ENCODE results near the gene PRAC2. TPM values are rescaled to one million over a fixed set of nuclear protein-coding genes. Genes with fewer than 3 reads are reported as not detected.

Gene PRAC2
- not detected for total RNA-seq

GRCh38 chr17:48722915-48723422 lies at the start of gene PRAC2:
Gene PRAC2, plus strand, starts transcription at chr17:48723185. Its CDS starts 1,226 bp downstream, at chr17:48724411.
- intact Hi-C loops (cut with DNase I), result loop anchor here (5.0 kb wide), 1 partner anchor 154 kb away; no protein-coding TSS in a partner anchor
- Histone ChIP-seq H3K27me3 (peaks cover 69 to 100% (median 93%) of the 10 kb centered on the region in 4 donors), H3K4me3 (peak within 1 kb of the TSS in 1 of 4 donors; percentile 40), H3K9me3 (no peaks in the 10 kb centered on the region), H3K4me1 (peaks cover 10 to 50% (median 36%) of the 10 kb centered on the region in 3 donors), H3K36me3 (no peaks in the 10 kb centered on the region), H3K27ac (no peak within 1 kb of the TSS)
- WGBS, 2 donors, result 4 to 6% methylated on average over 9 of the region's 21 CpGs
- DNase-seq, result no peak
- TF ChIP-seq, protein P1, sequence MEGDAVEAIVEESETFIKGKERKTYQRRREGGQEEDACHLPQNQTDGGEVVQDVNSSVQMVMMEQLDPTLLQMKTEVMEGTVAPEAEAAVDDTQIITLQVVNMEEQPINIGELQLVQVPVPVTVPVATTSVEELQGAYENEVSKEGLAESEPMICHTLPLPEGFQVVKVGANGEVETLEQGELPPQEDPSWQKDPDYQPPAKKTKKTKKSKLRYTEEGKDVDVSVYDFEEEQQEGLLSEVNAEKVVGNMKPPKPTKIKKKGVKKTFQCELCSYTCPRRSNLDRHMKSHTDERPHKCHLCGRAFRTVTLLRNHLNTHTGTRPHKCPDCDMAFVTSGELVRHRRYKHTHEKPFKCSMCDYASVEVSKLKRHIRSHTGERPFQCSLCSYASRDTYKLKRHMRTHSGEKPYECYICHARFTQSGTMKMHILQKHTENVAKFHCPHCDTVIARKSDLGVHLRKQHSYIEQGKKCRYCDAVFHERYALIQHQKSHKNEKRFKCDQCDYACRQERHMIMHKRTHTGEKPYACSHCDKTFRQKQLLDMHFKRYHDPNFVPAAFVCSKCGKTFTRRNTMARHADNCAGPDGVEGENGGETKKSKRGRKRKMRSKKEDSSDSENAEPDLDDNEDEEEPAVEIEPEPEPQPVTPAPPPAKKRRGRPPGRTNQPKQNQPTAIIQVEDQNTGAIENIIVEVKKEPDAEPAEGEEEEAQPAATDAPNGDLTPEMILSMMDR (IDR thresholded peaks at IDR 0.05), result no peak
- no peak for TF ChIP-seq POLR2A (IDR thresholded peaks at IDR 0.05)

- Histone ChIP-seq H3K4me1 (peaks cover 1 to 12% (median 6%) of the 10 kb centered on the region in 3 donors), H3K36me3 (no peaks in the 10 kb centered on the region), H3K4me3 (no peak overlapping the region), H3K27ac (no peak overlapping the region), H3K27me3 (peaks cover 0 to 94% (median 5%) of the 10 kb centered on the region in 4 donors), H3K9me3 (no peaks in the 10 kb centered on the region)
- DNase-seq, result no peak
- TF ChIP-seq, protein P1 (IDR thresholded peaks at IDR 0.05), result no peak
- TF ChIP-seq POLR2A (IDR thresholded peaks at IDR 0.05), result no peak
- WGBS, 2 donors, result 57 to 65% methylated on average over 5 to 6 of the region's 6 CpGs
- intact Hi-C loops (cut with DNase I), result loop anchor here (10.0 kb wide), 2 partner anchors 118 to 368 kb away; no protein-coding TSS in a partner anchor
Measured at GRCh38 chr17:48676963-48677558, 45.9 kb upstream of the PRAC2 start.

GRCh38 chr17:48678141-48678971 lies 44.6 kb upstream of the PRAC2 start:
- Histone ChIP-seq H3K4me1 (peaks cover 0 to 10% (median 6%) of the 10 kb centered on the region in 3 donors), H3K9me3 (no peaks in the 10 kb centered on the region), H3K4me3 (peak overlapping the region in 1 of 4 donors; percentile 43), H3K27ac (no peak overlapping the region), H3K36me3 (no peaks in the 10 kb centered on the region), H3K27me3 (peaks cover 0 to 97% (median 5%) of the 10 kb centered on the region in 4 donors)
- intact Hi-C loops (cut with DNase I), result loop anchor here (10.0 kb wide), 2 partner anchors 116 to 366 kb away; no protein-coding TSS in a partner anchor
- no peak for DNase-seq
- 7 to 20% methylated on average over 3 to 5 of the region's 41 CpGs for WGBS, 2 donors
- no peak for TF ChIP-seq POLR2A (IDR thresholded peaks at IDR 0.05)
- TF ChIP-seq, protein P1 (IDR thresholded peaks at IDR 0.05), result peak; percentile 79 to 92 (median 82)

DNA sequence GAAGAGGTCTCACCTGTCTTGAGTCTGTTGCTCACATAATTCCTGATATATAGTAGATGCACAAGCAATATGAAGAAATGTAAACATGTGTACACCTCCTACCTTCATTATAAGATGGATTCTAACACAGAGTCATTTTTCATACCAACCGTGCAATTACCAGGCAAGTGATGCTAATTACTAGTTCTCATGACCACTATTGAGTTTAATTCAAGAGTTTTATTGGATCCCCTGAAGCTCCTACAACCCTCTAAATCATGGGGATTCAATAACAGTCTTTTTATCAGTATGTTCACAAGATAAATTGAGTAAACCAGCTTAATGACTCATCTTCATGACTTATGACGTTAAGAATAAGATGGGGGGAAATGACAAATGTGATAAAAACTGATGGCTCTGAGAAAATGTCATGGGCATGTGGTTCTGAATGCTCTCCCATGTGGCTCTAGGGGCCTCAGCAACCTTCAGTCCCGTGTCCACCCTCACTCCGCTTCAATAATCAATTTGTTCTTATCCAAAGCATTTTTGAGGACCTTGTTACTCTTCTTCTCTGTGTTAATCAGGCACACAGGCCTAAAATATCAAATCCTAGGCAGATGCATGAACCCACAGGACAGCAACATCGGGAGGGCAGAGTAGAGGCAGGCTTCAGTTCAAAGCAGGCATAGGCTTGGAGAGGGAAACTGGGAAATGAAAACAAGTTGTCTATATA lies 43.4 kb upstream of the PRAC2 start:
- DNase-seq, result no peak
- H3K36me3 ChIP-seq, result no peaks in the 10 kb centered on the region
- 72 to 86% methylated on average over 5 of the region's 5 CpGs for WGBS, 2 donors
- H3K4me3 ChIP-seq, result no peak overlapping the region
- H3K4me1 ChIP-seq, result peaks cover 0 to 10% (median 6%) of the 10 kb centered on the region in 3 donors
- no peaks in the 10 kb centered on the region for H3K9me3 ChIP-seq
- peaks cover 0 to 95% (median 5%) of the 10 kb centered on the region in 4 donors for H3K27me3 ChIP-seq
- intact Hi-C loops (cut with DNase I), result loop anchor here (10.0 kb wide), 2 partner anchors 115 to 365 kb away; no protein-coding TSS in a partner anchor
- no peak for TF ChIP-seq POLR2A (IDR thresholded peaks at IDR 0.05)
- TF ChIP-seq, protein P1 (IDR thresholded peaks at IDR 0.05), result no peak
- no peak overlapping the region for H3K27ac ChIP-seq

All from esophagus squamous epithelium (tissue), 5 donors.